ENCODE data around the gene CEACAM6.
A peak's percentile ranks its signal among the peaks of the same experiment; 100 is the strongest.
"Not testable (repeated sequence)": the region's sequence is repeated elsewhere in the genome, so short reads cannot be mapped to it uniquely, and the experiment has no call there.

Gene CEACAM6
- total RNA-seq: 0 to 1.1 (median 0) reads per million in 18 experiments

DNA sequence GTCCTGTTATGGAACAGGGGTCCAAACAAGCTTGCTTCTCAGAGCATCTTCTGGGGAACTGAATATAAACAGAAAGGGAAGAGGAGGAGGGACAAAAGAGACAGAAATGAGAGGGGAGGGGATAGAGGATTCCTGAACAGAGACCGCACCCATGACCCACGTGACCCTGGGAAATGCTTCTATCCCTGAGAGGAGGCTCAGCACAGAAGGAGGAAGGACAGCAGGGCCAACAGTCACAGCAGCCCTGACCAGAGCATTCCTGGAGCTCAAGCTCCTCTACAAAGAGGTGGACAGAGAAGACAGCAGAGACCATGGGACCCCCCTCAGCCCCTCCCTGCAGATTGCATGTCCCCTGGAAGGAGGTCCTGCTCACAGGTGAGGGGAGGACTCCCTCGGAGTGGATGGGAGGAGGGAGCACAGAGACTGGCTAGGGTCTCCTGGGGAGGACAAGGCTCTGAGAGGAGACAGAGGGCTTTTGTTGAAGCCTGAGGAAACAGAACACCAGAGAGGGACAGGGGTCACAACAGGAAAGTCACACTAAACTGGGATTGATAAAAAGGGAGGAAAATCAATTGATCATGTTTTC lies at the start of gene CEACAM6:
Gene CEACAM6 (plus strand): TSS at position 203 of the 586 bp plus-strand sequence. CDS start 109 bp downstream, at position 312.
- DNase-seq: peak; percentile 17 to 45

GRCh38 chr19:41706741-41707501 lies 48.4 kb upstream of the CEACAM6 start:
- peak; percentile 55 to 60 for DNase-seq

DNA sequence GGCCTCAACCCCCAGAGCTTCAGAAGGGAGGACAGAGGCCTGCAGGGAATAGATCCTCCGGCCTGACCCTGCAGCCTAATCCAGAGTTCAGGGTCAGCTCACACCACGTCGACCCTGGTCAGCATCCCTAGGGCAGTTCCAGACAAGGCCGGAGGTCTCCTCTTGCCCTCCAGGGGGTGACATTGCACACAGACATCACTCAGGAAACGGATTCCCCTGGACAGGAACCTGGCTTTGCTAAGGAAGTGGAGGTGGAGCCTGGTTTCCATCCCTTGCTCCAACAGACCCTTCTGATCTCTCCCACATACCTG lies 47.9 kb upstream of the CEACAM6 start:
- no peak for DNase-seq

DNA sequence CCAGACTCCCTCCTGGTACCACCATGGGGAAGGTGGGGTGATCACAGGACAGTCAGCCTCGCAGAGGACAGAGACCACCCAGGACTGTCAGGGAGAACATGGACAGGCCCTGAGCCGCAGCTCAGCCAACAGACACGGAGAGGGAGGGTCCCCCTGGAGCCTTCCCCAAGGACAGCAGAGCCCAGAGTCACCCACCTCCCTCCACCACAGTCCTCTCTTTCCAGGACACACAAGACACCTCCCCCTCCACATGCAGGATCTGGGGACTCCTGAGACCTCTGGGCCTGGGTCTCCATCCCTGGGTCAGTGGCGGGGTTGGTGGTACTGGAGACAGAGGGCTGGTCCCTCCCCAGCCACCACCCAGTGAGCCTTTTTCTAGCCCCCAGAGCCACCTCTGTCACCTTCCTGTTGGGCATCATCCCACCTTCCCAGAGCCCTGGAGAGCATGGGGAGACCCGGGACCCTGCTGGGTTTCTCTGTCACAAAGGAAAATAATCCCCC lies 47.4 kb upstream of the CEACAM6 start:
- no peak for DNase-seq

- no peak for DNase-seq
Measured at GRCh38 chr19:41708481-41708880, 46.8 kb upstream of the CEACAM6 start, which contains the start of gene CEACAM5. TSS of gene CEACAM5 (plus strand) at chr19:41708626. CDS start at chr19:41708732, 106 bp downstream.

DNA sequence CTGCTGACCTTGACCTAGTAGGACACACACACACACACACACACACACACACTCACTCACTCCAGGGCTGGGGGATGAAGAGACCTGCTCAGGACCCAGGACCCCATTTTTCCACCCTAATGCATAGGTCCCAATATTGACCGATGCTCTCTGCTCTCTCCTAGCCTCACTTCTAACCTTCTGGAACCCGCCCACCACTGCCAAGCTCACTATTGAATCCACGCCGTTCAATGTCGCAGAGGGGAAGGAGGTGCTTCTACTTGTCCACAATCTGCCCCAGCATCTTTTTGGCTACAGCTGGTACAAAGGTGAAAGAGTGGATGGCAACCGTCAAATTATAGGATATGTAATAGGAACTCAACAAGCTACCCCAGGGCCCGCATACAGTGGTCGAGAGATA lies 45.8 kb upstream of the CEACAM6 start:
- not testable (repeated sequence) for DNase-seq

DNA sequence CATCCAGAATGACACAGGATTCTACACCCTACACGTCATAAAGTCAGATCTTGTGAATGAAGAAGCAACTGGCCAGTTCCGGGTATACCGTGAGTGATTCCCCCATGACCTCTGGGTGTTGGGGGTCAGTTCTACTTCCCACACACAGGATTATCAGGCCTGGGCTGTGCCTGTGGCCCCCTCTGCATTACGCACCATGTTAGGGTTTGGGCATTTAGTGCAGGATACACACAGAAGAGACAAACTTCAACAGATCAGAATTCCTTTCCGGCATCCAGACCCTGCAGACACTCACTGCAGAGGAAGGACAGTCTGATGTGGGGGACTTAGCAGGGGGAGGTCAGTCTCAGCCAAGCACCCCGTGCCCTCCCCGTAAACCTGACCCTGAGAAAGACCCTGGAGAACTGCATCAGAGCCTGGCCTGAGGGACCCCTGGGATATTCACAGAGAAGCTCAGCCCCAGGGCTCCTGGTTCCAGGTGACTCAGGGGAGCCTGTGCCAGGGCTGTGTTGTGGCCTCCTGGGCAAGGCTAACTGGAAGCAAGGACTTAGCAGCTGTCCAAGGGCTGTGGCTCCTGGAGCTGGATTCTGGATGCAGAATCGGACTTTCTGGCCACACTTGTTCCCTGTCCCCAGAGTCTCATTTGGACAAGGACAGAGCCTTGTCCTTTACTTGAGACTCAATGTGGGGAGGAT lies 45.2 kb upstream of the CEACAM6 start:
- no peak for DNase-seq

DNA sequence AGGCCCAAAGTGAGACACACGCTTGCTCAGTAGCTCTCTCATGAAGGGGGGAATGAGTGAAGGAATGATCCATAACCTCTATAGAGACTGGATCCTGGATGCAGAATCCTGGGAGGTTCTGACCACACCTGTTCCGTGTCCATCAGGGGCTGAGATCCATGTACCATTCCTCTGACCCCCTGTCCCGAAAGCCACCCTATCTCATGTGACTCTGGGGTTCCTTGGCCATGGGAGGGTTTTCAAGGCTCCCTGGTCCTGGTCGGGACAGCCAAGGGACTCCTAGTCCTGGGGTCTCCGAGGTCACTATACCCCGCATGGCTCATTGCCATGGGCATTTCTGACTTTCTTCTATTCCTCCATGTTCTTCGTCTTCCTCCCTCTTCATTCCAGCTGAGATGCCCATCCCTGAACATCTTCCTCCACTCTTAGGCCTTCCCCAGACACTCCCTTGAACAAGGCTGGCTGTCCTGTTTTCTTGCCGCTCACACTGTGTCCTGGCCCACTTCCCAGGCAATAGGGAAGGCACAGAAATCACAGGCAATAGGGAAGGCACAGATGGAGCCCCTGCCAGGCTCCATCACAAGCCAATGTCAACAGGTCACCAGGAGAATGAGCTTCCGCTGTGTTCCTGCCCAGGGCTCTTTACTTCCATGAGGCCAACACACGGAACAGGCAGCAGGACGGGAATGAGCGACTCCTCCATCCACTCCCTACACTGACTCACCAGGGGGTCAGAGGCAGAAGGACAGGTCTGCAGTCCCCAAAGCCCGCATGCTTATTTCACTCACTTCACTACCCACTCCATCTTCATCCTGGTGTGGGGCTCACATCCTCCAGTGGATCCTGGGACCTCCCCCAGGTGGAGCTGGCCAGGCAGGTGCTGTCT lies 43.7 kb upstream of the CEACAM6 start:
- DNase-seq: no peak

GRCh38 chr19:41714598-41714997 lies 40.7 kb upstream of the CEACAM6 start:
- no peak for DNase-seq

DNA sequence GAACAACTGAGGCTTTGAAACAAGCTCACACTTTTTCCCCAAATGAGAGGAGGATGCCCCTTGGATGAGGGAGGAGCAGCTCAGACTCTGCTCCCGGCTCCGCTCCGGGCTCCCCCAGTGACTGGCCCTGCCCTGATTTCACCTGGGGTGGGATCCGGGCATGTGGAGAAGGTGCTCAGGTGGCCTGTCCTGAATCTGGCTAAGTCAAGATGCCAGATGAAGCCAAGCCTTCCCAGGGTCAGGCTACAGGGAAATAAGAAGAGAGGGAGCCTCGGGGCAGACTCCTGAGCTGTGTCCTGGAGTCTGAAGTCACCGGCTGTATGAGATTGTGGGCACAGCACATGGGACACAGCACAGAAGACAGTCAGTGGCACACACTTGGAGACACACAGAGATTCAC lies 36.6 kb upstream of the CEACAM6 start:
- DNase-seq: no peak

GRCh38 chr19:41720103-41720502 lies 35.2 kb upstream of the CEACAM6 start:
- DNase-seq: no peak

GRCh38 chr19:41726493-41726892 lies 28.8 kb upstream of the CEACAM6 start:
- DNase-seq: no peak

DNA sequence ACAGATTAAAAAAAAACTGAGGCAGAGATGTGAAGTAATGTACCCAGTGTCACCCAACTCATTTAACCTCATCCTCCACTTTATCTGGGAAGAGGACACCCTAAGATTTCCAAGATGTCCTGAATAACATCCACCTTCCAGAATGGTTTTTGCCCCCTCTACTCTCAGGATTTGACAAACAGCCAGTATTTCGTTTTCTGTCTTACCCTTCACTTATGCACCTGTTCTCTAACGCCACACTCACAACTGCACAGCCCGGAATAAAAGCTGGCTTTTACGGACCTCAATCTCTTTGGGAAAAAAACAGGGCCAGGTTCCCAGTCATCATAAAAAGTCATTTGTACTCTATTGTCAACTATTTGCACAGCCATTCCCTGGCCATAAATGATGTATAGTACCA lies 21.2 kb upstream of the CEACAM6 start:
- no peak for DNase-seq

GRCh38 chr19:41734585-41734984 lies 20.7 kb upstream of the CEACAM6 start:
- no peak for DNase-seq

DNA sequence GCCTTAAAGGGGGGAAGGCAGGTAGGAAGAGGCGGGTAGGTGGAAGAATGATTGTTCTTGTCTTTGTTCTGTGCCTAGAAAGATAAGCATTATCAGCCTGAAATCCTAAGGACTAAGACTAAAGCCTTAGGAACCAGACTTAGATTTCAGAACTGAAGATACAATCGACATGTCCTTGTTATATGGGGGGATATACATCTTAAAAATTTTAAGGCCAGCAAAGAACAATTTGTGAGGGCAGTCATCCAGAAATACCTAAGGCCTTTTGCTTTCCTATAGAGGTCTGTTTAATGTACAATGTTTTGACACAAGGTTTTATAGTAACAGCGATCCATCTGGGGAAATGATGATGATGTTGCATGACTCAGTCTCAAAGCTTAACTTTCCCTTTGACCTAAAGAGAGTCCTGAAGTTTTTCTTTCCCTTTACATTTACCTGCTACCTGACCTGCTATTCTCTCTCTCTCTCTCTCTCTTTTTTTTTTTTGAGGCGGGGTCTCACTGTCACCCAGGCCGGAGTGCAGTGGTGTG lies 20.2 kb upstream of the CEACAM6 start:
- DNase-seq: no peak

- no peak for DNase-seq
Measured at GRCh38 chr19:41739361-41739760, 16.0 kb upstream of the CEACAM6 start.

DNA sequence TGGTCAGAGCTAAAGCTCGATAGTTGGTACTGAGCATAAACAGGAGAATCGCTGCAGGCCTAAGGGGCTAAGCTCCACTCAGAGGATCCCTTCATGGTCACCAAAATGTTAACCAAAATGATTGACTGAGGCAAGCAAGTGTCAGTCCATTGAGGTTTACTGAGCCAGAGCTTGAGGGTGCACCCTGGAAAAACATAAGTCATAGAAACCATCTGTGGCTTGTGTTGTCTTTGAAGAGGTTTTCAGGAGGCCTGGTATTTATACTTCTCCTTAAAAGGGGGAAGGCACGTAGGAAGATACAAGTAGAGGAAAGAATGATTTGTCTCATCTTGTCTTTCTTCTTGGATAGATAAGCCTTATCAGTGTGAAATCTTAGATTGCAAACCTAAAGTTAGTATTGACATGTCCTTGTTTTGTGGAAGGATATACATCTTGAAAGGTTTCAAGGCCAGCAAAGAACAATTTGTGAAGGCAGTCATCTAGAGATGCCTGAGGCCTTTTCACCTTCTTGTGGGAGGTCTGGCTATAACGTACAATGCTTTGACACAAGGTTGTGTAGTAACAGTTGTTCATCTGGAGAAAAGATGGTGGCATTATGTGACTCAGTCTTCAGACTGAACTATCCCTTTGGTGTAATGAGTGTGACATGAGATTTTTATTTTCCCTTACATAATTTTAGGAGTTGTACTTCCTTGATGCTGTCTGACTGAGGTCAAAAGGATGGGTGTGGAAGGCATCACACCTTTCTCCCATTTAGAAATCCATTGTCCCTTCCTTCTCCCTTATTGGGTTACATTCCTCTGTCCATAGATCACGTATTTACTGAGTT lies 14.7 kb upstream of the CEACAM6 start:
- no peak for DNase-seq

DNA sequence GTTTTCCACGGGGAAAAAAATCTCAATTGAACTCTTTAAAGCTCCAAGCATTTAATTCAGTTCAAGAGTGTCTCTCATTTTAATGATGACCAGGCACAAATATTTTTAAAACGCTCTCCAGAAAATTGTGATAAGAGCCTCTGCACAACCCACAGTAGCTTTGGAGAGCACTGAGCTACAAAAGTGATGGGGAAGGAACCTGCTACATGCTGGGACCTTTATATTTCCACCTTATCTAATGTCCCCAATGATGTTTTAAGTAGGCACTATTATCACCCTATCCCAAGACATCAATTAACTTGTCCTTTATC lies 14.1 kb upstream of the CEACAM6 start:
- DNase-seq: no peak

GRCh38 chr19:41744850-41745249 lies 10.5 kb upstream of the CEACAM6 start:
- peak; percentile 14 to 68 for DNase-seq

GRCh38 chr19:41745756-41746155 lies 9.6 kb upstream of the CEACAM6 start:
- DNase-seq: peak; percentile 42 to 55

GRCh38 chr19:41746593-41747227 lies 8.6 kb upstream of the CEACAM6 start:
- DNase-seq: peak; percentile 55 to 71
